ENCODE measurements around the gene PROKR1.

- TF ChIP-seq CTCF (IDR thresholded peaks at IDR 0.05): no peak
- no peak for TF ChIP-seq EZH2 (IDR thresholded peaks at IDR 0.05)
- TF ChIP-seq EZH2phosphoT487 (IDR thresholded peaks at IDR 0.05): no peak
These were observed 35.5 kb upstream of the PROKR1 start for GRCh38 chr2:68607837-68608236.
